SK-N-SH (cell line): Measurements from ENCODE around the gene SPOCK3. TPM values are rescaled to one million over a fixed set of nuclear protein-coding genes. Genes with fewer than 3 reads are reported as not detected.
"Not testable (repeated sequence)": the region's sequence is repeated elsewhere in the genome, so short reads cannot be mapped to it uniquely, and the experiment has no call there.

Experiments used
- CTCF ChIA-PET: fragments of 300-600, 350-600 bp; formaldehyde crosslinking; extraction: SDS; loops from one replicate; lab custom pipeline; 2021; lab: Yijun Ruan, JAX
- POLR2A ChIA-PET: fragments of 350-600 bp; sonication (Branson Sonifier 250); formaldehyde crosslinking; extraction: SDS; loops from one replicate; lab custom pipeline; 2020; ENCODE audit warnings: antibody characterized with exemption, inconsistent platforms; lab: Yijun Ruan, JAX
- DNase-seq: peaks from one replicate; pipeline ENCODE4 v3.0.0; 2012
- H2AFZ ChIP-seq: fragments of 200-600 bp; sonication (generic); 2 replicates; pipeline ENCODE4 v1.8.1; 2016; ENCODE audit warnings: antibody characterized with exemption, mild to moderate bottlenecking, low read depth
- H3F3A ChIP-seq: fragments of 200-600 bp; sonication (generic); replicated peaks from 2 replicates; pipeline ENCODE3; 2016; ENCODE audit warnings: antibody characterized with exemption, mild to moderate bottlenecking; ENCODE audit not compliant: insufficient read depth
- H3K27ac ChIP-seq, 2 experiments: fragments of 200-500 bp in 1 of 2; fragments of 200-600 bp in 1 of 2; sonication (Bioruptor generic) in 1 of 2; sonication (generic), shearing (Covaris generic) in 1 of 2; 2 replicates each; pipeline versions ENCODE4 v1.5.1 to v1.6.1; 2014 to 2016; ENCODE audit warnings: low read depth in 2 of 2, inconsistent platforms in 1 of 2, low read length in 1 of 2, mild to moderate bottlenecking in 1 of 2, mixed read lengths in 1 of 2
- H3K27me3 ChIP-seq: fragments of 200-600 bp; sonication (generic), shearing (Covaris generic); 2 replicates; pipeline ENCODE4 v1.6.1; 2016; ENCODE audit warnings: mixed run types; ENCODE audit not compliant: insufficient read depth
- H3K36me3 ChIP-seq, 2 experiments: fragments of 200-500 bp in 1 of 2; fragments of 200-600 bp in 1 of 2; sonication (Bioruptor generic) in 1 of 2; sonication (generic) in 1 of 2; replicated peaks in 1 of 2; 2 replicates each; pipeline versions ENCODE3 to v1.5.1; 2014 to 2016; ENCODE audit warnings: low read length in 1 of 2, mild to moderate bottlenecking in 1 of 2; ENCODE audit not compliant: insufficient read depth in 2 of 2, control insufficient read depth in 1 of 2
- H3K4me1 ChIP-seq, 2 experiments: fragments of 200-500 bp in 1 of 2; fragments of 200-600 bp in 1 of 2; sonication (Bioruptor generic) in 1 of 2; sonication (generic), shearing (Covaris generic) in 1 of 2; 2 replicates each; pipeline versions ENCODE4 v1.5.1 to v1.6.1; 2014 to 2016; ENCODE audit warnings: low read depth in 1 of 2, low read length in 1 of 2, mixed run types in 1 of 2; ENCODE audit not compliant: insufficient read depth in 2 of 2, control insufficient read depth in 1 of 2
- H3K4me2 ChIP-seq: fragments of 200-600 bp; sonication (generic), shearing (Covaris generic); 2 replicates; pipeline ENCODE4 v1.6.1; 2017; ENCODE audit warnings: mixed run types
- H3K4me3 ChIP-seq, 2 experiments: fragments of 200-500 bp in 1 of 2; fragments of 200-600 bp in 1 of 2; sonication (Bioruptor generic) in 1 of 2; sonication (generic), shearing (Covaris generic) in 1 of 2; 2 replicates each; pipeline versions ENCODE4 v1.5.1 to v1.8.1; 2014 to 2016; ENCODE audit warnings: low read depth in 2 of 2, inconsistent platforms in 1 of 2, low read length in 1 of 2, mild to moderate bottlenecking in 1 of 2, mixed read lengths in 1 of 2, moderate library complexity in 1 of 2
- H3K79me2 ChIP-seq: fragments of 200-600 bp; sonication (generic); 2 replicates; pipeline ENCODE4 v1.8.1; 2017; ENCODE audit warnings: mild to moderate bottlenecking; ENCODE audit not compliant: insufficient read depth
- H3K9ac ChIP-seq: fragments of 200-600 bp; sonication (generic); 2 replicates; pipeline ENCODE4 v1.6.1; 2017; ENCODE audit warnings: mixed run types
- H3K9me2 ChIP-seq: fragments of 200-600 bp; sonication (generic); 2 replicates; pipeline ENCODE4 v1.6.1; 2017; ENCODE audit warnings: mixed run types
- H3K9me3 ChIP-seq: fragments of 200-600 bp; sonication (generic); 2 replicates; pipeline ENCODE4 v1.6.1; 2017; ENCODE audit warnings: mixed run types, mild to moderate bottlenecking, moderate library complexity
- H4K20me1 ChIP-seq: fragments of 200-600 bp; sonication (generic); 2 replicates; pipeline ENCODE4 v1.6.1; 2017; ENCODE audit warnings: mild to moderate bottlenecking, mixed run types; ENCODE audit not compliant: insufficient read depth
- ELF1 ChIP-seq: IDR thresholded peaks from 2 replicates; pipeline ENCODE4 v1.4.0; 2012
- FOXM1 ChIP-seq: IDR thresholded peaks from 2 replicates; pipeline ENCODE4 v1.4.0; 2012; ENCODE audit warnings: low read depth, mild to moderate bottlenecking
- MEF2A ChIP-seq: IDR thresholded peaks from 2 replicates; pipeline ENCODE4 v1.4.0; 2012; ENCODE audit warnings: low read depth, borderline replicate concordance
- NFIC ChIP-seq: IDR thresholded peaks from 2 replicates; pipeline ENCODE4 v1.4.0; 2012; ENCODE audit warnings: borderline replicate concordance
- NRF1 ChIP-seq: IDR thresholded peaks from 2 replicates; pipeline ENCODE4 v1.6.1; 2012; ENCODE audit warnings: low read depth, mild to moderate bottlenecking, low read length
- RAD21 ChIP-seq: IDR thresholded peaks from 2 replicates; pipeline ENCODE4 v1.6.1; 2012; ENCODE audit warnings: mild to moderate bottlenecking, low read length
- RFX5 ChIP-seq: IDR thresholded peaks from 2 replicates; pipeline ENCODE4 v1.6.1; 2012; ENCODE audit warnings: mild to moderate bottlenecking, improper control_type of control experiment, low read length
- RXRA ChIP-seq: IDR thresholded peaks from 2 replicates; pipeline ENCODE4 v1.4.0; 2012; ENCODE audit warnings: low read depth, mild to moderate bottlenecking, borderline replicate concordance
- SIN3A ChIP-seq: IDR thresholded peaks from 2 replicates; pipeline ENCODE4 v1.6.1; 2012; ENCODE audit warnings: low read depth, mild to moderate bottlenecking, low read length, moderate library complexity, borderline replicate concordance
- TEAD4 ChIP-seq: IDR thresholded peaks from 2 replicates; pipeline ENCODE4 v1.4.0; 2012; ENCODE audit warnings: mild to moderate bottlenecking, borderline replicate concordance; ENCODE audit not compliant: insufficient read depth
- WGBS: methylation state at CpG from one replicate; pipeline ENCODE4 v1.1.6; 2017; ENCODE audit warnings: low lambda C conversion rate; 5-methylcytosine and 5-hydroxymethylcytosine counted together
- polyA plus RNA-seq, 3 experiments: library from polyadenylated mRNA; depleted of rRNA; stranded (reverse); fragments of >200 nt; gene quantifications; 2 replicates each; pipeline ENCODE4 v1.2.3, GENCODE V29; 2012
- TF ChIP-seq, protein P1 (sequence below): fragments of 200-600 bp; sonication (generic); IDR thresholded peaks from 2 replicates; pipeline ENCODE4 v1.6.1; 2017; ENCODE audit warnings: antibody characterized with exemption, mild to moderate bottlenecking, moderate library complexity
- TF ChIP-seq, protein P2 (sequence below): IDR thresholded peaks from 2 replicates; pipeline ENCODE4; 2012

SPOCK3 gene
- polyA plus RNA-seq, 1 of the 3 experiments (the other 2 are of a cell fraction): not detected

DNA sequence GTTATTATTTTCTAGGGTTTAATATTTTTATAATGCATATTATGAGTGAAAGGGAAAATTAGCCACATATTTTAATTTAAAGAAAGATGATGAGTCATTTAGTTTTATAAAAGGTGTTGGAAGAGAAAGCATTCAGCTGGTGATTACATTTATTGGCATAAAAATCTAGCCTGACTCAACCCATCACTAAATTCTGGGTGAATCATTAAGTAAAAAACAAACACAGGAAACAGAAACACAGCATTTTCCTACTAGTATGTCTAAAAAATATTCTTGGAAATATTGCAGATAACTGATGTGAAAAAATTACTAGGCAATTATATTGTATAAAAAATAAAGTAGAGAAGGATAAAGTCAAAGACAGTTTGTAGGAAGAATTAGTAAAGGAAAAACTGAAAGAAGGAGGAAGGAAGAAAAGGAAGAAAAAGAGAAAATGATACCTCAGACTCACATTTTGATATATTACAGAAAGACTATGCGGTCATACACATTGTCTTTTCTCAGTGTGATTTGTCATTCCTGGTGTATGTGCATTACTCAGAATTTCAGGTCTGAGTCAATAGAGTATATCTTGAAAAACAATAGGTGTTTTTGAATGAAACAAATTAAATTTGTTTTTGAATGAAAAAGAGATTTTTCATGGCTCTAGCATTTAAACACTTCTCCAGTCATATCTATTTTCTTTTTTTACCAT is 48.0 kb upstream of the SPOCK3 start:
- POLR2A ChIA-PET: no interaction called here

GRCh38 chr4:167281545-167281944 is 47.3 kb upstream of the SPOCK3 start:
- H3K36me3 ChIP-seq, H2AFZ ChIP-seq, H3K9ac ChIP-seq, H3K4me3 ChIP-seq, H3K79me2 ChIP-seq, H3K9me2 ChIP-seq, H3K27ac ChIP-seq, H4K20me1 ChIP-seq, H3K4me1 ChIP-seq, H3K9me3 ChIP-seq, DNase-seq, CTCF ChIA-PET, POLR2A ChIA-PET, H3F3A ChIP-seq, H3K4me2 ChIP-seq, H3K27me3 ChIP-seq: not testable (repeated sequence)
- 67% methylated on average over 6 of the region's 13 CpGs for WGBS

More for the DNA sequence above, 48.0 kb upstream of the SPOCK3 start:
- no peak for DNase-seq
- no peak overlapping the region for H3K27ac ChIP-seq
- H3K9me3 ChIP-seq: no peaks in the 10 kb centered on the region
- H3K9me2 ChIP-seq: no peaks in the 10 kb centered on the region
- no peak overlapping the region for H3K4me2 ChIP-seq
- CTCF ChIA-PET: no interaction called here
- 49% methylated on average over 1 of the region's 1 CpG for WGBS
- no peaks in the 10 kb centered on the region for H4K20me1 ChIP-seq
- TF ChIP-seq RXRA: no peak
- no peak for TF ChIP-seq NRF1
- TF ChIP-seq MEF2A: no peak
- TF ChIP-seq, protein P1, sequence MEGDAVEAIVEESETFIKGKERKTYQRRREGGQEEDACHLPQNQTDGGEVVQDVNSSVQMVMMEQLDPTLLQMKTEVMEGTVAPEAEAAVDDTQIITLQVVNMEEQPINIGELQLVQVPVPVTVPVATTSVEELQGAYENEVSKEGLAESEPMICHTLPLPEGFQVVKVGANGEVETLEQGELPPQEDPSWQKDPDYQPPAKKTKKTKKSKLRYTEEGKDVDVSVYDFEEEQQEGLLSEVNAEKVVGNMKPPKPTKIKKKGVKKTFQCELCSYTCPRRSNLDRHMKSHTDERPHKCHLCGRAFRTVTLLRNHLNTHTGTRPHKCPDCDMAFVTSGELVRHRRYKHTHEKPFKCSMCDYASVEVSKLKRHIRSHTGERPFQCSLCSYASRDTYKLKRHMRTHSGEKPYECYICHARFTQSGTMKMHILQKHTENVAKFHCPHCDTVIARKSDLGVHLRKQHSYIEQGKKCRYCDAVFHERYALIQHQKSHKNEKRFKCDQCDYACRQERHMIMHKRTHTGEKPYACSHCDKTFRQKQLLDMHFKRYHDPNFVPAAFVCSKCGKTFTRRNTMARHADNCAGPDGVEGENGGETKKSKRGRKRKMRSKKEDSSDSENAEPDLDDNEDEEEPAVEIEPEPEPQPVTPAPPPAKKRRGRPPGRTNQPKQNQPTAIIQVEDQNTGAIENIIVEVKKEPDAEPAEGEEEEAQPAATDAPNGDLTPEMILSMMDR: no peak
- no peak for TF ChIP-seq SIN3A
- TF ChIP-seq ELF1: no peak
- TF ChIP-seq, protein P2, sequence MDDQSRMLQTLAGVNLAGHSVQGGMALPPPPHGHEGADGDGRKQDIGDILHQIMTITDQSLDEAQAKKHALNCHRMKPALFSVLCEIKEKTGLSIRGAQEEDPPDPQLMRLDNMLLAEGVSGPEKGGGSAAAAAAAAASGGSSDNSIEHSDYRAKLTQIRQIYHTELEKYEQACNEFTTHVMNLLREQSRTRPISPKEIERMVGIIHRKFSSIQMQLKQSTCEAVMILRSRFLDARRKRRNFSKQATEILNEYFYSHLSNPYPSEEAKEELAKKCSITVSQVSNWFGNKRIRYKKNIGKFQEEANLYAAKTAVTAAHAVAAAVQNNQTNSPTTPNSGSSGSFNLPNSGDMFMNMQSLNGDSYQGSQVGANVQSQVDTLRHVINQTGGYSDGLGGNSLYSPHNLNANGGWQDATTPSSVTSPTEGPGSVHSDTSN: no peak
- no peak for TF ChIP-seq RFX5
- no peak for TF ChIP-seq NFIC
- no peak for TF ChIP-seq RAD21
- TF ChIP-seq FOXM1: no peak
- TF ChIP-seq TEAD4: no peak
- H2AFZ ChIP-seq: no peak overlapping the region
- H3K27me3 ChIP-seq: no peaks in the 10 kb centered on the region
- H3K9ac ChIP-seq: no peak overlapping the region
- no peaks in the 10 kb centered on the region for H3F3A ChIP-seq
- no peak overlapping the region for H3K4me3 ChIP-seq
- H3K36me3 ChIP-seq: no peaks in the 10 kb centered on the region
- no peaks in the 10 kb centered on the region for H3K4me1 ChIP-seq
- no peaks in the 10 kb centered on the region for H3K79me2 ChIP-seq
